GM18520 (cell line): ENCODE measurements around the gene KLHDC7B.
"Not testable (repeated sequence)": the region's sequence is repeated elsewhere in the genome, so short reads cannot be mapped to it uniquely, and the experiment has no call there.

Experiments used
- ATAC-seq: cut with Tn5 transposase; IDR thresholded peaks from one replicate; pipeline ENCODE4 v1.9.1; 2021; ENCODE audit not compliant: unreplicated experiment

KLHDC7B gene

GRCh38 chr22:50529416-50529896 lies 16.2 kb upstream of the KLHDC7B start:
- no peak for ATAC-seq

- peak; percentile 16 for ATAC-seq
Observed at GRCh38 chr22:50529897-50530579, 15.7 kb upstream of the KLHDC7B start, which contains the start of gene TYMP. Gene TYMP (minus strand): TSS chr22:50530012. CDS start chr22:50529709, 303 bp downstream.

DNA sequence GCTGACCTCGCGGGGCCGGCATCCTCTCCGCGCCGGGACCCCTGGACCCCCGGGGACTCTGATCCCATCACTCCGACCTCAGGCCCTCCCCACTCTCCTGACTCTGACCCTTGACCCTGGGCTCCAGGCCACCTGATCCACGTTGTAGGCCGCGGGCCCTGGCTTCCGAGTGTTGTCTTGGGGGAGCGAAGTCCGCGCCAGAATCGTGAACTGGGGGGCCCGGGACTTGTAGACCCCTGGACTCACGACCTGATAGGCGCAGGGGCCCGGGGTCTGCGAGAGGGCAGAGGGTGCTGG lies 15.2 kb upstream of the KLHDC7B start:
- no peak for ATAC-seq

DNA sequence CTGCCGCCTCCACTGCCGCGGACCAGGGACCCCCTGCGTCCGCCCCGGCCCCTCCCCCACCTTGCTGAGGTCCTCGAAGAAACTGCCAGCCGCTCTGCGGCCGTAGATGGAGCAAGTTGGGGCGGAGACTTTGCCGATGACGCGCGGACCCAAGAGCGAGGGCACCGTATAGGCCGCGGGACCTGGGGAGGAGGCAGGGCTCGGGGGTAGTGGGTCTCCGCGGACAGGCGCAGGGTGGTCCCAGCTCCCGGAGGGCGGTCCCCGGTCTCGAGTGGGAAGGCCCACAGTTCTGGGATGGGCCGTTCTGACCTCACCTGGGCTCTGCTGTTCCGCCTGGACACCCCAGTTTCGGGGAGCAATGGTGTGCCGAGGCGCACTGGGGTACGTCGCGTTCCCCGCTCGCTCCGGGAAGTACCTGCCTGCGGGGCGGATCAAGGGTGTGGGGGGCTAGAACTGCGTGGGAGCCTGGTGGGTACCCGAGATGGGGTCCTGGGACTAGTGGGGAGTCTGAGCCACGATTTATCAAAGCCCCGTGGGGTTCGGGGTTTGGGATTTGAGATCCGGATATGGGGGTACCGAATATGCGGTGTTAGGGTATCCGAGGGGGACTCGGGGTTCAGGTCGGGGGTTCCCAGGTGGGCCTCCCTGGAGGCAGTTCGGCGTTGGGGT lies 14.7 kb upstream of the KLHDC7B start:
- ATAC-seq = no peak

DNA sequence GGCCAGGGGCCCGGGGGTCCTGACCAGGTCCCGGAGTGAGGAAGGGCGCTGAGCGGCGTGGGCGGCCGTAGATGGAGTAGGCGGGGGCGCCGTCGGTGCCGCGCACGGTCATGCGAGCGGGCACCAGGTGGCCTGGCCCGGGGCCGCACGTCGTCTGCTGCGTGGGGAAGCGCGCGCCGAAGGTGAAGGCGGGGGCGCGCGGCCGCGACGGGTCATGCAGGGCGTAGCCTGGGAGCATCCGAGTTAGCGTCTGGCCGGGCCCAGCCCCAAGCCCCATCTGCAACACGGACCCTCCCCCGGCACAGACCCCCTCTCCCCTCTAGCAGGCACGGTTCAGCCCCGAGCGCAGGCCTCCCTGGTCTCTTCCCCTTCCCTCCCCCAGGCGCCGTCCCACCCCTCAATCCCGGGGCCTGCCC lies 14.1 kb upstream of the KLHDC7B start:
- no peak for ATAC-seq

GRCh38 chr22:50531962-50532674 lies 13.6 kb upstream of the KLHDC7B start:
- ATAC-seq = no peak

- no peak for ATAC-seq
Observed at GRCh38 chr22:50532824-50533796, 12.6 kb upstream of the KLHDC7B start.

DNA sequence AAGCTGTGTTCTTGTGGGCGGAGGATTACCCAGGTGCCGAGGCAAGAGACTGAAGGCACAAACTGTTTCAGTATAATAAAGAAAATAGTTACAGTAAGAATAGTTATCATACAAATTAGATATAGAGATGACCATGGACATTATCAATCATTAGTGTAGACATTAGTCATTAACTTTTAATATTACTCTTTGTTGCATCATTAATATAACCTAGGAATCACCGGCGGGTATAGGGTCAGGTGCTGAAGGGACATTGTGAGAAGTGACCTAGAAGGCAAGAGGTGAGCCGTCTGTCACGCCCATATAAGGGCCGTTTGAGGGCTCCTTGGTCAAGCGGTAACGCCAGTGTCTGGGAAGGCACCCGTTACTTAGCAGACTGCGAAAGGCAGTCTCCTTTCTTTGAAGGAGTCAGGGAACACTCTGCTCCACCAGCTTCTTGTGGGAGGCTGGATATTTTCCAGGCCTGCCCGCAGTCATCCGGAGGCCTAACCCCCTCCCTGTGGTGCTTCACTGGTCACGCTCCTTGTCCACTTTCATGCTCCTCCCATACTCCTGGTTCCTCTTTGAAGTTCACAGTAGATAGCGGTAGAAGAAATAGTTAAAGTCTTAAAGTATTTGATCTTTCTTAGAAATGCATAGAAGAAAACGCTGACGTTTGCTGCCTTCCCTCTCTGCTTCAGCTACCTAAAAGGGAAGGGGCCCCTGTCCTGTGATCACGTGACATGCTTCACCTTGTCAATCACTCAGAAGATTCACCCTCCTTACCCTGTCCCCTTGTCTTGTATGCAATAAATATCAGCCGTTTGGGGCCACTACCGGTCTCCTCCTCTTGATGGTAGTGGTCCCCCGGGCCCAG lies 11.6 kb upstream of the KLHDC7B start:
- not testable (repeated sequence) for ATAC-seq

- no peak for ATAC-seq
Observed at GRCh38 chr22:50535113-50535512, 10.6 kb upstream of the KLHDC7B start.

DNA sequence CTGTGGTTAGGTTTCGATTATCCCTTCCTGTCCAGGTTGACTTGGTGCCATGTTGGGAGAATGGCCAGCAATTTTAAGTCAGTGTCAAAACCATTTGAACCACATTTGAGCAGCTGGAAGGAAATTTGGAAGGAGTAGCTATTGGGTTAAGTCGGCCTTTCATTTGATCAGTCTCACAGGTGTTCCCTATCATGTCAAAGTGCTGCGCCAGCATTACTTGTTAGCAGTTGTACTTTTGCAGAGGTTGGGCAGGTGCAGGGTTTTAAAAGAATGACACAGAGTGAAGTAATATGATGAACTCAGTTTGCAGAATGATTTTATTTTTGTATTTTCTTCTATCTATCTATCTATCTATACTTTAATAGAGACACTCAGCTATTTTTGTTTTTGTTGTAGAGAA lies 9.5 kb upstream of the KLHDC7B start:
- no peak for ATAC-seq

- no peak for ATAC-seq
Observed at GRCh38 chr22:50537765-50538164, 7.9 kb upstream of the KLHDC7B start.

DNA sequence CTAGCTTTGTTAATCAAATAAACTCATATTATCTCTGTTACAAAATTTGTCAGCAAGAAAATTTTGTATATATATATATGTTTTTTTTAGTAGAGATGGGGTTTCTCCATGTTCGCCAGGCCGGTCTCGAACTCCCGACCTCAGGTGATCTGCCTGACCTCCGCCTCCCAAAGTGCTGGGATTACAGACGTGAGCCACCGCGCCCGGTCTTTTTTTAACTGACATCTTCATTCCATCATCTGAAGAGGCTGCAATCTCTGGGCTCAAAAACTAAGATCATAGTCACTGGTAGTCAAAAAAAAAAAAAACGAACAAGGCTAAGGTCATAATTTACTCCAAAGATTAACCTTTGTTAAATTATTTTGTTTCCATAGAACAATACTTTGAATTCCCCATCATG lies 5.3 kb upstream of the KLHDC7B start:
- no peak for ATAC-seq

DNA sequence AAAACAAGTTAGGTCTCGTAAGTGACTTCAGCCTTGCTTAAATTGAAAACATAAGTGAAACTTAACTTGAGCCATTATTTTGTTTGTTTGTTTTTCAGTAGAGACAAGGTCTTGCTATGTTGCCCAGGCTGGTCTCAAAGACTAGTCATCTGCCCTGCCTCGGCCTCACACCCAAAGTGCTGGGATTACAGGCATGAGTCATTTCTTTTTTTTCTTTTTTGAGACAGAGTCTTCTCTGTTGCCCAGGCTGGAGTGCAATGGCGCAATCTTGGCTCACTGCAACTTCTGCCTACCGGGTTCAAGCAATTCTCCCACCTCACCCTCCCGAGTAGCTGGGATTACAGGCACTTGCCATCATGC lies 4.1 kb upstream of the KLHDC7B start:
- not testable (repeated sequence) for ATAC-seq

DNA sequence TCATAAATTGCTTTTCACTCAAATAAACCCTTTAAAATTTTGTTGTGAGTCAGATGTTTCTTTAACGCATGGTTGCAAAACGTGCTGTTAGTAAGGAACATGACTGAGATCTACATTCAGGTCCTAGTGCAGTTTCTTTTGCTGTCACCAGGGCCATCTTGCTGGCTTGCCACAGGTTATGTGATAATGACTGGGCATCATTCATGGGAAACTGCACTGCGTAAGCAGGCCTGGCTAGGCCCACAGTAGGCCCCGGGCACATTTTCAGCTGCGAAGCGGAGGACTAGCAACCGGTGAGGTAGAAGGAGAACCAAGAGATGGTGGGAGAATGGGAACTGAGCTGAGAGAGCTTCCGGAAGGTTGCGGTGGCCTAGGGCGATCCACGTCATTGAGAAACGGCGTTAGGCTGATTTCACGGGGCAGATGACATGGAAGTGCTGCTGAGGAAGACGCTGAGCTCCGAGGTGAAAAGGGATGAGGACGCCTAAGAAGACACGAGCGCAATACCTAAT lies 3.2 kb upstream of the KLHDC7B start:
- no peak for ATAC-seq

GRCh38 chr22:50544078-50544745 lies 1.5 kb upstream of the KLHDC7B start:
- no peak for ATAC-seq

- no peak for ATAC-seq
Observed at GRCh38 chr22:50544746-50545253, 899 bp upstream of the KLHDC7B start.

- ATAC-seq = no peak
Observed at GRCh38 chr22:50546326-50547262, 895 bp downstream of the KLHDC7B start.
